LNCAP (cell line): ENCODE data around the gene MUL1.

Experiments
- TF ChIP-seq, protein P1 (sequence below): fragments of 450-650 bp; IDR thresholded peaks from 2 replicates; pipeline ENCODE4 v1.5.1; 2017; ENCODE audit warnings: mild to moderate bottlenecking

Gene MUL1

DNA sequence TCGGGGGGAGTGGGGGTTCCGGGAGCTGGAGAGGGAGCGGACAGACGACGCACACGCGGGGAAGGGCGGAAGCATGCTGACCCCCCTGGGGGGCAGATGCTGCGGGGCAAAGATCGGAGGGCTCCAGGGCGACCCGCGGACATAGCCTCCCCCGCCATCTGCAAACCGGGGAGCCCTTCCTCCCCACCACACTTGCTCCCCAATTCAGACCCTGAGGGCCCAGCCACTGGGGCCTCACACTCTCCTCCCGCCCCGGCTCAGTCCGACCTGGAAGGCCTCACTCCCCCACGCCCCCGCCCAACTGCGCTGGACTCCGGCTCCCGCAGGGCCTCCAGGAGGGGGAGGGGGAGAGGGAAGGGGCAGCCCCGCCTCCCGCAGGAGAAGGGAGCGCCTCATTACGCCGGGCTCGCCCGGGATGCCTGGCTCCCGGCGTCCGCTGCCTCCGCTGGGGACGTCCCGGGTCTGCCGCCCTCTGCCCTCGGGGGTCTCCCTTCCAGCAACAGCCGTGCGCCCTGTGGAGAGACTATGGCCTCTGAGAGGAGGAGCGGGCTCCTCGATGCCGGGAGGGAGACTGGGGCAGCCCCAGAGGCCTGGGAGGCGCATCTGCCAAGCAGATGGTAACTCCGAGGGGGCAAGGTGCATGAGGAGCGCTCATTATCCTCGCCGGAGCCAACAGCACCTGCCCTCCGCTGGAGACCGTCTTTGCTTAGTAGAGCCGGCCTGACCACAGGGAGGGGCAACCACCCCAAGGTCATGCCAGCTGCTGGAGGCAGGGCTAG is 21.3 kb downstream of the MUL1 start:
- TF ChIP-seq, protein P1, sequence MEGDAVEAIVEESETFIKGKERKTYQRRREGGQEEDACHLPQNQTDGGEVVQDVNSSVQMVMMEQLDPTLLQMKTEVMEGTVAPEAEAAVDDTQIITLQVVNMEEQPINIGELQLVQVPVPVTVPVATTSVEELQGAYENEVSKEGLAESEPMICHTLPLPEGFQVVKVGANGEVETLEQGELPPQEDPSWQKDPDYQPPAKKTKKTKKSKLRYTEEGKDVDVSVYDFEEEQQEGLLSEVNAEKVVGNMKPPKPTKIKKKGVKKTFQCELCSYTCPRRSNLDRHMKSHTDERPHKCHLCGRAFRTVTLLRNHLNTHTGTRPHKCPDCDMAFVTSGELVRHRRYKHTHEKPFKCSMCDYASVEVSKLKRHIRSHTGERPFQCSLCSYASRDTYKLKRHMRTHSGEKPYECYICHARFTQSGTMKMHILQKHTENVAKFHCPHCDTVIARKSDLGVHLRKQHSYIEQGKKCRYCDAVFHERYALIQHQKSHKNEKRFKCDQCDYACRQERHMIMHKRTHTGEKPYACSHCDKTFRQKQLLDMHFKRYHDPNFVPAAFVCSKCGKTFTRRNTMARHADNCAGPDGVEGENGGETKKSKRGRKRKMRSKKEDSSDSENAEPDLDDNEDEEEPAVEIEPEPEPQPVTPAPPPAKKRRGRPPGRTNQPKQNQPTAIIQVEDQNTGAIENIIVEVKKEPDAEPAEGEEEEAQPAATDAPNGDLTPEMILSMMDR: no peak

GRCh38 chr1:20485527-20486456 is 22.2 kb downstream of the MUL1 start, which contains the start of gene CAMK2N1:
TSS of gene CAMK2N1 (minus strand) at chr1:20486210. CDS start at chr1:20485379, 831 bp downstream.
- TF ChIP-seq, protein P1: no peak

GRCh38 chr1:20484519-20485462 is 23.2 kb downstream of the MUL1 start:
- TF ChIP-seq, protein P1: no peak

GRCh38 chr1:20483833-20484518 is 24.0 kb downstream of the MUL1 start:
- TF ChIP-seq, protein P1: no peak

DNA sequence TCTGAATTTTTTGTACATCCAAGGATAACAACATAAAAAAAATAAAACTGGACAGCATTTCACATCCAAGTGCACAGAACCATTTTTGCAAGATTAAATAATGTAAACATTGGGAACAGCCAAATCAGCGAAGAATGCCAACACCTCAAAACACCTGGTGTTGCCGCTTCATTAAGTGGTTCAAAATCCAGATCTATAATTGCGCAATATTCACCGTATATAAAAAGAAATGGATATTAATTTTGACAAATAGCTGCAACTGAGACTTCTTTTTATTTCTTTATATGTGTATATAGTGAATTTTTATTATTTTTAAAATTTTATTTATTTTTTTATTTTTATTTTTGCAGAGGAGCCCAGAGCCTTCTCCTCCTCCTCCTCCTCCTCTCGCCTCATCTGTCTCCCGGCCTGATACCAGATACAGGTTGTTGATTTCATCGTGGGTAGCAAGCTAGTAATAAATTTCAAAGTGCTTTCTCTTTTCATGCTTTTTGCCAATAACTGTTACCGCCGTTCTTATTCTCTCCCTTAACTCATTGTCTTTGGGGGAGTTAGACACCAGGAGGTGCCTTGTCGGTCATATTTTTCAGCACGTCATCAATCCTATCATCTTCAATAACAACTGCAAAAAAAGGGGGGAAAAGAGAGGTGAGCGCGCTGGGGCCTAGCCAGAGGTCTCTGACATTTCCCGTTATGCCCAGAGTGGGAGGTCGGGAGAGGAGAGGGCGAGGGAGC is 24.7 kb downstream of the MUL1 start:
- TF ChIP-seq, protein P1: no peak

DNA sequence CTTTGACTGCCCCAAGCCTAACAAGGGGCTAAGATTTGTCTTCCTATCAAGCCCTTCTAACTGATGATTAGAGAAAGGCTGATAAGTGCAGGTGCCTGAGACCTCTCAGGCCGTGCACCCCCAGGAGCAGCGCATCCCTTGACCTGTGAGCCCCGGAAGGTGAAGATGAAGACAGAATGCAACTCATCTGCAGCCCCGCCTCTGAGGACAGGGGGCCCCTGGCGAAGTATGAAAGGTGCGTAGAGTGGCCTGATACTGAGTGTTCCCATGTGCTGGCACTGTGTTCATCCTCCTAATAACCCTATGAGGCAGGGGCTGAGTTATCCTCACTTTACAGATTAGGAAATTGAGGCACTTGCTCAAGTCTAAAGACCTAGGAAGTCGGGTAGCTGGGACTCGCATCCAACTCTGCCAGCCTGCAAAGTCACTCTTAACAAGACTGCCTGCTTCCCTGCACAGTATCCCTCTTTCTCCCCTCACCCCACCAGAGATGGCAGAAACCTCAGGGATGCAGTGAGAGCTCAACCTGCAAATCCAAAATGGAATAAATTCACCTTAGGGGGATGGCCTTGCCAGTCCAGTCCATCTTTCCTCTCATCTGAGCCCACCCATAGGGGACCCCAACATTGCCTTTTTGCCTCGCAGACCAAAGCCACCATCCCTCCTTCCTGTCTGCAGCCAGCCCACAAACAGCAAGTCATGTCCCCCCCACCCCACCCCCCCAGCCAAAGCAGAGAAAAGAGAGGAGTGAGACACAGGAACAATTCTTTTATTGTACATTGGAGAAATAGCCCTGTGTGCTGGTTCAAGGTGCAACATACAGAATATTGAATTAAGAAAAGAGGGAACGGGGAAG is 26.1 kb downstream of the MUL1 start:
- TF ChIP-seq, protein P1: no peak
